Measurements from ENCODE around the gene ARID4A.

ARID4A gene

GRCh38 chr14:58282925-58283593 lies 15.3 kb upstream of the ARID4A start:
- DNase-seq (no peak), ATAC-seq (replicated peaks) (no peak)
- Mint-ChIP-seq H3K36me3 (peaks cover 38 to 56% of the 10 kb centered on the region in 2 donors), H3K4me1 (peaks cover 26 to 59% of the 10 kb centered on the region in 2 donors), H3K9me3 (peaks cover 0 to 1% of the 10 kb centered on the region in 2 donors), H3K27ac (no peak overlapping the region), H3K4me3 (no peak overlapping the region), H3K27me3 (no peaks in the 10 kb centered on the region)

- DNase-seq (no peak), ATAC-seq (replicated peaks) (no peak)
- H3K9me3 Mint-ChIP-seq = peaks cover 0 to 1% of the 10 kb centered on the region in 2 donors
- peaks cover 28 to 57% of the 10 kb centered on the region in 2 donors for H3K4me1 Mint-ChIP-seq
- H3K4me3 Mint-ChIP-seq = no peak overlapping the region
- H3K27ac Mint-ChIP-seq = no peak overlapping the region
- H3K36me3 Mint-ChIP-seq = peaks cover 40 to 55% of the 10 kb centered on the region in 2 donors
- no peaks in the 10 kb centered on the region for H3K27me3 Mint-ChIP-seq
Observed at GRCh38 chr14:58283730-58284129, 14.6 kb upstream of the ARID4A start.

- Mint-ChIP-seq H3K4me1 (peaks cover 34 to 55% of the 10 kb centered on the region in 2 donors), H3K27me3 (no peaks in the 10 kb centered on the region), H3K4me3 (no peak overlapping the region), H3K27ac (no peak overlapping the region), H3K36me3 (peaks cover 35 to 55% of the 10 kb centered on the region in 2 donors), H3K9me3 (peaks cover 0 to under 1% of the 10 kb centered on the region in 2 donors)
- no peak for DNase-seq
- no peak for ATAC-seq (replicated peaks)
Observed at GRCh38 chr14:58285132-58285531, 13.2 kb upstream of the ARID4A start.

- Mint-ChIP-seq H3K4me3 (no peak overlapping the region), H3K36me3 (peaks cover 35 to 53% of the 10 kb centered on the region in 2 donors), H3K27me3 (no peaks in the 10 kb centered on the region), H3K9me3 (no peaks in the 10 kb centered on the region), H3K27ac (peak overlapping the region; percentile 56), H3K4me1 (peaks cover 26 to 44% of the 10 kb centered on the region in 2 donors)
- DNase-seq (no peak), ATAC-seq (replicated peaks) (no peak)
Observed at GRCh38 chr14:58287607-58288042, 10.7 kb upstream of the ARID4A start.

GRCh38 chr14:58288106-58288792 lies 10.1 kb upstream of the ARID4A start:
- peaks cover 24 to 40% of the 10 kb centered on the region in 2 donors for H3K4me1 Mint-ChIP-seq
- no peak for DNase-seq

GRCh38 chr14:58291646-58292045 lies 6.7 kb upstream of the ARID4A start:
- Mint-ChIP-seq H3K9me3 (no peaks in the 10 kb centered on the region), H3K27ac (no peak overlapping the region), H3K27me3 (no peaks in the 10 kb centered on the region), H3K4me3 (no peak overlapping the region), H3K36me3 (peaks cover 34 to 58% of the 10 kb centered on the region in 2 donors), H3K4me1 (peaks cover 26 to 44% of the 10 kb centered on the region in 2 donors)
- no peak for DNase-seq
- no peak for ATAC-seq (replicated peaks)

More at GRCh38 chr14:58288106-58288792, 10.1 kb upstream of the ARID4A start:
- Mint-ChIP-seq H3K4me3 (no peak overlapping the region), H3K9me3 (no peaks in the 10 kb centered on the region), H3K36me3 (peaks cover 33 to 54% of the 10 kb centered on the region in 2 donors), H3K27me3 (no peaks in the 10 kb centered on the region), H3K27ac (peak overlapping the region; percentile 56)
- no peak for ATAC-seq (replicated peaks)

- Mint-ChIP-seq H3K27ac (no peak overlapping the region), H3K4me3 (no peak overlapping the region), H3K27me3 (no peaks in the 10 kb centered on the region), H3K9me3 (no peaks in the 10 kb centered on the region), H3K4me1 (peaks cover 26 to 44% of the 10 kb centered on the region in 2 donors), H3K36me3 (peaks cover 34 to 58% of the 10 kb centered on the region in 2 donors)
- DNase-seq (no peak), ATAC-seq (replicated peaks) (no peak)
Observed at GRCh38 chr14:58292187-58292586, 6.2 kb upstream of the ARID4A start.

GRCh38 chr14:58294201-58294600 lies 4.2 kb upstream of the ARID4A start:
- Mint-ChIP-seq H3K36me3 (peaks cover 25 to 45% of the 10 kb centered on the region in 2 donors), H3K27ac (no peak overlapping the region), H3K27me3 (no peaks in the 10 kb centered on the region), H3K9me3 (no peaks in the 10 kb centered on the region), H3K4me3 (no peak overlapping the region), H3K4me1 (peaks cover 20 to 33% of the 10 kb centered on the region in 2 donors)
- ATAC-seq (replicated peaks) (no peak), DNase-seq (no peak)

- no peak for DNase-seq
- peaks cover 14 to 17% of the 10 kb centered on the region in 2 donors for H3K4me1 Mint-ChIP-seq
- H3K4me3 Mint-ChIP-seq = no peak overlapping the region
- H3K9me3 Mint-ChIP-seq = no peaks in the 10 kb centered on the region
- H3K27me3 Mint-ChIP-seq = no peaks in the 10 kb centered on the region
- no peak for ATAC-seq (replicated peaks)
- peaks cover 20 to 34% of the 10 kb centered on the region in 2 donors for H3K36me3 Mint-ChIP-seq
- no peak overlapping the region for H3K27ac Mint-ChIP-seq
Observed at GRCh38 chr14:58296726-58297125, 1.6 kb upstream of the ARID4A start.

GRCh38 chr14:58297412-58297761 lies 968 bp upstream of the ARID4A start:
- Mint-ChIP-seq H3K9me3 (no peaks in the 10 kb centered on the region), H3K4me1 (peaks cover 14 to 17% of the 10 kb centered on the region in 2 donors), H3K4me3 (no peak overlapping the region), H3K27ac (no peak overlapping the region), H3K36me3 (peaks cover 24 to 36% of the 10 kb centered on the region in 2 donors), H3K27me3 (no peaks in the 10 kb centered on the region)
- ATAC-seq (replicated peaks) (no peak), DNase-seq (no peak)

- Mint-ChIP-seq H3K9me3 (no peaks in the 10 kb centered on the region), H3K27ac (no peak overlapping the region), H3K27me3 (no peaks in the 10 kb centered on the region), H3K4me1 (peaks cover 10 to 13% of the 10 kb centered on the region in 2 donors), H3K4me3 (no peak overlapping the region), H3K36me3 (peaks cover 23 to 31% of the 10 kb centered on the region in 2 donors)
- ATAC-seq (replicated peaks) = peak; percentile 85 to 87
- DNase-seq = peak; percentile 97
Observed at GRCh38 chr14:58297762-58298476, 436 bp upstream of the ARID4A start.

- no peak overlapping the region for H3K4me3 Mint-ChIP-seq
Observed at GRCh38 chr14:58299401-58300330, 1.3 kb downstream of the ARID4A start.

GRCh38 chr14:58301416-58301815 lies 3.1 kb downstream of the ARID4A start:
- no peak for DNase-seq
- ATAC-seq (replicated peaks) = no peak
- Mint-ChIP-seq H3K36me3 (peaks cover 17 to 19% of the 10 kb centered on the region in 2 donors), H3K9me3 (no peaks in the 10 kb centered on the region), H3K27me3 (no peaks in the 10 kb centered on the region), H3K4me3 (no peak overlapping the region), H3K4me1 (peaks cover 0 to 1% of the 10 kb centered on the region in 2 donors), H3K27ac (no peak overlapping the region)

More at GRCh38 chr14:58299401-58300330, 1.3 kb downstream of the ARID4A start:
- DNase-seq = no peak
- ATAC-seq (replicated peaks) = no peak
- Mint-ChIP-seq H3K36me3 (peaks cover 22% of the 10 kb centered on the region in 2 donors), H3K4me1 (peaks cover 8 to 13% of the 10 kb centered on the region in 2 donors), H3K9me3 (no peaks in the 10 kb centered on the region), H3K27me3 (no peaks in the 10 kb centered on the region), H3K27ac (peak overlapping the region; percentile 98)

All from stimulated activated naive B cell treated with anti-CD40 and anti-IgM and Interleukin-4, amounts not matched to agents 10 μg/mL and 1 μg/mL and 100 μg/mL, for 72 hours (primary cell).